GM12878 (cell line): ENCODE measurements around the gene GABBR1. TPM values are rescaled to one million over a fixed set of nuclear protein-coding genes. Genes with fewer than 3 reads are reported as not detected.

Experiments used
- ATAC-seq: fragments of 200-7000 bp; cut with Tn5 transposase; 3 replicates; pipeline ENCODE4 v1.9.1; 2020; ENCODE audit warnings: mild to moderate bottlenecking, moderate library complexity
- BruUV-seq: library from RNA; stranded (reverse); fragments of 400-500 nt; replicated peaks from 2 replicates; lab custom pipeline; 2021; lab: Mats Ljungman, UMichigan
- CTCF ChIA-PET: fragments of 300-600 bp; sonication (Branson Sonifier 250); formaldehyde crosslinking; extraction: SDS; loops from one replicate; lab custom pipeline; 2021; ENCODE audit warnings: inconsistent platforms; lab: Yijun Ruan, JAX
- POLR2A ChIA-PET: fragments of 350-600 bp; formaldehyde crosslinking; extraction: SDS; loops from one replicate; lab custom pipeline; 2021; ENCODE audit warnings: inconsistent platforms; lab: Charles Lee
- RAD21 ChIA-PET: fragments of 300-600 bp; sonication (Branson Sonifier 250); formaldehyde crosslinking; loops from one replicate; lab custom pipeline; 2023; ENCODE audit warnings: antibody characterized with exemption; ENCODE audit not compliant: unreplicated experiment; lab: Charles Lee
- SMC1A ChIA-PET: fragments of 300-600 bp; sonication (Branson Sonifier 250); formaldehyde crosslinking; loops from one replicate; lab custom pipeline; 2023; ENCODE audit not compliant: unreplicated experiment, uncharacterized antibody; lab: Charles Lee
- DNase-seq: peaks from one replicate; pipeline ENCODE4 v3.0.0-alpha.2; 2011; ENCODE audit warnings: low read depth, low spot score
- FAIRE-seq: peaks from 3 replicates; lab custom pipeline; 2011; peaks lifted over from hg19 to GRCh38; lab: Jason Lieb, UNC
- H2AFZ ChIP-seq: 2 replicates; pipeline ENCODE4 v1.6.0; 2011; ENCODE audit warnings: low read depth, low read length, control low read depth; ENCODE audit not compliant: control insufficient read depth
- H3K27ac ChIP-seq: 2 replicates; pipeline ENCODE4 v1.5.1; 2011; ENCODE audit warnings: control low read depth; ENCODE audit not compliant: control insufficient read depth, insufficient read depth
- H3K27me3 ChIP-seq, 2 experiments: replicated peaks in 1 of 2; 2 replicates each; pipeline versions ENCODE4 v1.6.0 to v1.6.1; 2011; ENCODE audit warnings: low read length in 1 of 2; ENCODE audit not compliant: control insufficient read depth in 2 of 2, insufficient read depth in 2 of 2
- H3K36me3 ChIP-seq, 2 experiments: 2 replicates each; pipeline ENCODE4 v1.5.1; 2011; ENCODE audit warnings: low read length in 1 of 2; ENCODE audit not compliant: control insufficient read depth in 2 of 2, insufficient read depth in 2 of 2
- H3K4me1 ChIP-seq: 2 replicates; pipeline ENCODE4 v1.6.1; 2011; ENCODE audit warnings: mild to moderate bottlenecking, low read length, moderate library complexity, mixed read lengths; ENCODE audit not compliant: control insufficient read depth, insufficient read depth
- H3K4me2 ChIP-seq: 2 replicates; pipeline ENCODE4 v1.6.0; 2011; ENCODE audit warnings: control low read depth; ENCODE audit not compliant: control insufficient read depth, insufficient read depth
- H3K4me3 ChIP-seq: fragments of 200-600 bp; sonication (generic); 2 replicates; pipeline ENCODE4 v1.5.1; 2016
- H3K79me2 ChIP-seq: 2 replicates; pipeline ENCODE4 v1.6.0; 2011; ENCODE audit warnings: low read length; ENCODE audit not compliant: control insufficient read depth, insufficient read depth
- H3K9ac ChIP-seq: 2 replicates; pipeline ENCODE4 v1.8.0; 2011; ENCODE audit warnings: low read length, control low read depth, mixed read lengths; ENCODE audit not compliant: control insufficient read depth, insufficient read depth
- H3K9me3 ChIP-seq: replicated peaks from 3 replicates; pipeline ENCODE4 v1.5.1; 2011; ENCODE audit warnings: mild to moderate bottlenecking, low read length; ENCODE audit not compliant: control insufficient read depth, insufficient read depth
- H4K20me1 ChIP-seq: 2 replicates; pipeline ENCODE4 v1.6.0; 2011; ENCODE audit not compliant: control insufficient read depth, insufficient read depth
- CHD1 ChIP-seq: IDR thresholded peaks from 2 replicates; pipeline ENCODE4 v1.6.1; 2012; ENCODE audit warnings: low read depth, low read length, improper control_type of control experiment
- EED ChIP-seq: sonication (generic); IDR thresholded peaks from 2 replicates; pipeline ENCODE4 v1.6.1; 2016; ENCODE audit warnings: antibody characterized with exemption, low read depth
- HDGF ChIP-seq: fragments of 450-650 bp; IDR thresholded peaks from 2 replicates; pipeline ENCODE4 v1.6.1; 2016; ENCODE audit warnings: antibody characterized with exemption
- MEF2B ChIP-seq: fragments of 450-650 bp; IDR thresholded peaks from 2 replicates; pipeline ENCODE4 v1.6.1; 2018; ENCODE audit warnings: mild to moderate bottlenecking, moderate library complexity; ENCODE audit not compliant: partially characterized antibody, poor library complexity, severe bottlenecking
- MTA3 ChIP-seq: IDR thresholded peaks from 2 replicates; pipeline ENCODE4 v1.6.1; 2012; ENCODE audit warnings: low read length, inconsistent platforms, borderline replicate concordance
- PAX5 ChIP-seq: IDR thresholded peaks from 2 replicates; pipeline ENCODE4 v1.6.1; 2011; ENCODE audit warnings: low read depth, low read length, borderline replicate concordance
- POLR2AphosphoS5 ChIP-seq: IDR thresholded peaks from 2 replicates; pipeline ENCODE4 v1.6.1; 2011; ENCODE audit warnings: mild to moderate bottlenecking, low read length, inconsistent platforms
- PRDM15 ChIP-seq: fragments of 450-650 bp; formaldehyde crosslinking; IDR thresholded peaks from 2 replicates; pipeline ENCODE4 v1.4.0; 2020; ENCODE audit warnings: mild to moderate bottlenecking, moderate library complexity
- STAT3 ChIP-seq: IDR thresholded peaks from 2 replicates; pipeline ENCODE4 v1.6.1; 2011; ENCODE audit warnings: low read depth, low read length, improper control_type of control experiment
- USF2 ChIP-seq: IDR thresholded peaks from 2 replicates; pipeline ENCODE4 v1.6.1; 2011; ENCODE audit warnings: low read depth, low read length, improper control_type of control experiment, borderline replicate concordance
- WGBS: methylation state at CpG from one replicate; pipeline ENCODE4 v1.1.6; 2016; ENCODE audit warnings: low lambda C conversion rate; ENCODE audit not compliant: insufficient replicate concordance, insufficient coverage; ENCODE audit errors: missing lambda C conversion rate; 5-methylcytosine and 5-hydroxymethylcytosine counted together
- in situ Hi-C: fragments of 300-500 bp; cut with MboI; formaldehyde crosslinking; loops from 9 replicates; pipeline ENCODE4 v1.14.3; 2018; ENCODE audit warnings: mixed read lengths
- intact Hi-C: fragments of 100-400 bp; cut with micrococcal nuclease; formaldehyde crosslinking; loops from one replicate; pipeline ENCODE4 v1.14.2; 2022; ENCODE audit not compliant: unreplicated experiment
- polyA plus RNA-seq, 11 experiments: library from polyadenylated mRNA; depleted of rRNA in 4 of 11; unstranded in 6 of 11; stranded (reverse) in 5 of 11; fragments of >200 nt; fragmentation: Nextera tagmentation in 4 of 11; fragmentation: Illumina TruSeq in 1 of 11; extraction: Ambion mirVana in 4 of 11; extraction: Trizol in 1 of 11; gene quantifications; 1 replicate in 1 of 11; 2 replicates in 10 of 11; pipeline versions ENCODE4 v1.2.1 to v1.2.3, GENCODE V29; 2011 to 2016; ENCODE audit warnings: inconsistent platforms in 2 of 11, missing spikeins in 2 of 11, low read depth in 1 of 11
- total RNA-seq, 4 experiments: library from RNA; depleted of rRNA in 3 of 4; stranded (reverse); fragments of >200 nt in 3 of 4; fragmentation: Illumina TruSeq in 1 of 4; extraction: Trizol in 1 of 4; gene quantifications; 2 replicates each; pipeline versions ENCODE4 v1.2.1 to v1.2.3, GENCODE V29; 2013 to 2021

Gene GABBR1
- total and polyA plus RNA-seq, 10 of the 15 experiments (the other 5 are each of a cell fraction or from before 2014, with no cell fraction given): 0.11 to 5.2 (median 1.0) TPM

- Histone ChIP-seq H3K4me2 (no peak overlapping the region), H3K9me3 (no peaks in the 10 kb centered on the region), H3K27ac (no peak overlapping the region), H4K20me1 (no peaks in the 10 kb centered on the region), H3K4me1 (no peaks in the 10 kb centered on the region), H2AFZ (no peak overlapping the region), H3K9ac (no peak overlapping the region), H3K79me2 (no peaks in the 10 kb centered on the region), H3K36me3 (no peaks in the 10 kb centered on the region), H3K4me3 (no peak overlapping the region), H3K27me3 (no peaks in the 10 kb centered on the region)
- WGBS: 50% methylated on average over 2 of the region's 2 CpGs
- ChIA-PET CTCF (interaction anchor here (0.6 to 2.7 kb wide), 2 partner anchors 56 to 525 kb away, joined by 3 to 10 read pairs; no protein-coding TSS in a partner anchor), SMC1A (interaction anchor here (0.6 kb wide), 1 partner anchor 15 kb away, joined by 3 read pairs; no protein-coding TSS in a partner anchor), POLR2A (no interaction called here), RAD21 (no interaction called here)
- DNase-seq (no peak), ATAC-seq (no peak), FAIRE-seq (no peak)
- intact Hi-C loops (no loop called here), in situ Hi-C loops (loop anchor here (10.0 kb wide), 1 partner anchor 902 kb away; no protein-coding TSS in a partner anchor)
- no TSS peak for BruUV-seq
- TF ChIP-seq PRDM15 (CRISPR knock-in tag): no peak
- TF ChIP-seq EED: no peak
- TF ChIP-seq USF2: no peak
- no peak for TF ChIP-seq CHD1
- TF ChIP-seq PAX5: no peak
- TF ChIP-seq HDGF: no peak
- no peak for TF ChIP-seq MEF2B
- TF ChIP-seq POLR2AphosphoS5: no peak
- TF ChIP-seq STAT3: no peak
- no peak for TF ChIP-seq MTA3
Observed at GRCh38 chr6:29597184-29597583, 35.8 kb downstream of the GABBR1 start.
